Measurements from ENCODE around the gene EPB41L4B. TPM values are rescaled to one million over a fixed set of nuclear protein-coding genes. Genes with fewer than 3 reads are reported as not detected.

EPB41L4B gene
- total and polyA plus RNA-seq, 3 donors from 2014 or later = 10.9 to 14.5 (median 14.3) TPM

DNA sequence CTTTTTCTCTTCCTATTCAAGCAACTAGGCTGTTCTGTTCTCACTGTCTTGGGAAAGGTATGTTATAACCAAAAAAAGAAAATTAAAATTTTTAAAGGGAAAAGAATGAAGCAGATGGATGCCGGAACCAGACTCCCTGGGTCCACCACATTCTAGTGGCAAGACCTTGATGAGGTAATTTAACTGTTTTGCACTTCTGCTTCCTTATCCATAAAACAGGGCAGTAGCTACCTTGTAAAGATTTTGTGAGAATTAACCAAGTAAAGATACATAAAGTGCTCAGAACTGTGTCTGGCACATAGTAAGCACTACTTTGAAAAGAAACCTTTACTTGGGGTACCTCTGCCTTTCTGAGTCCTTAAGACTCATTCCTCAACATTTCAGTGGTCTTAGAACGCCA, 17.0 kb downstream of the EPB41L4B start:
- intact Hi-C loops (cut with DNase I; ENCODE audit: low total_unique reads) = no loop called here
- Histone ChIP-seq H3K27me3 (no peaks in the 10 kb centered on the region), H3K4me1 (no peaks in the 10 kb centered on the region), H3K27ac (no peak overlapping the region), H3K4me3 (no peak overlapping the region), H3K36me3 (ENCODE audit: low read depth, missing control alignments) (no peaks in the 10 kb centered on the region), H3K9me3 (no peaks in the 10 kb centered on the region)
- TF ChIP-seq, protein P1, sequence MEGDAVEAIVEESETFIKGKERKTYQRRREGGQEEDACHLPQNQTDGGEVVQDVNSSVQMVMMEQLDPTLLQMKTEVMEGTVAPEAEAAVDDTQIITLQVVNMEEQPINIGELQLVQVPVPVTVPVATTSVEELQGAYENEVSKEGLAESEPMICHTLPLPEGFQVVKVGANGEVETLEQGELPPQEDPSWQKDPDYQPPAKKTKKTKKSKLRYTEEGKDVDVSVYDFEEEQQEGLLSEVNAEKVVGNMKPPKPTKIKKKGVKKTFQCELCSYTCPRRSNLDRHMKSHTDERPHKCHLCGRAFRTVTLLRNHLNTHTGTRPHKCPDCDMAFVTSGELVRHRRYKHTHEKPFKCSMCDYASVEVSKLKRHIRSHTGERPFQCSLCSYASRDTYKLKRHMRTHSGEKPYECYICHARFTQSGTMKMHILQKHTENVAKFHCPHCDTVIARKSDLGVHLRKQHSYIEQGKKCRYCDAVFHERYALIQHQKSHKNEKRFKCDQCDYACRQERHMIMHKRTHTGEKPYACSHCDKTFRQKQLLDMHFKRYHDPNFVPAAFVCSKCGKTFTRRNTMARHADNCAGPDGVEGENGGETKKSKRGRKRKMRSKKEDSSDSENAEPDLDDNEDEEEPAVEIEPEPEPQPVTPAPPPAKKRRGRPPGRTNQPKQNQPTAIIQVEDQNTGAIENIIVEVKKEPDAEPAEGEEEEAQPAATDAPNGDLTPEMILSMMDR (IDR thresholded peaks at IDR 0.05) = no peak
- TF ChIP-seq POLR2A (IDR thresholded peaks at IDR 0.05) = no peak
- DNase-seq = no peak
- 86 to 90% methylated on average over 2 of the region's 2 CpGs for WGBS, 2 donors

DNA sequence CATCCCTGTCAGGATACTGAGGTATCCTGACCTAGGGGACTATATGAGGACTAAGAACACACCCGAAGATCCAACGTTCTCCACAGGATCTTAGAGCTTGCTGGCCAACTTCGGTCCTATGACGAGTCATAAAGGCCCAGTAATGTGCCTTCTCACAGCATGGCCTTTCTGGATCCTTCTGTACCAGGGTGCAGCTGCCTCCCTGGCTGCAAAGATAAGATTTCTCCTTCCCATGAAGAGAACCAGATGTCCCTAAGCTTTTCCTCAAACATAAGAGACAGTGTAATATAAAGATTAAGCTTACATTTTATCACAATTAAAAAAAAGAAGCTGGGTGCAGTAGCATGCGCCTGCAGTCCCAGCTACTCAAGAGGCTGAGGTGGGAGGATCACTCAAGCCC, 18.3 kb downstream of the EPB41L4B start:
- no peaks in the 10 kb centered on the region for H3K9me3 ChIP-seq
- no peaks in the 10 kb centered on the region for H3K36me3 ChIP-seq (ENCODE audit: low read depth, missing control alignments)
- H3K4me3 ChIP-seq = no peak overlapping the region
- TF ChIP-seq, protein P1 (IDR thresholded peaks at IDR 0.05) = no peak
- TF ChIP-seq POLR2A (IDR thresholded peaks at IDR 0.05) = no peak
- H3K4me1 ChIP-seq = no peaks in the 10 kb centered on the region
- 73 to 83% methylated on average over 5 of the region's 5 CpGs for WGBS, 2 donors
- DNase-seq = no peak
- no peak overlapping the region for H3K27ac ChIP-seq
- H3K27me3 ChIP-seq = no peaks in the 10 kb centered on the region
- intact Hi-C loops (cut with DNase I; ENCODE audit: low total_unique reads) = no loop called here

DNA sequence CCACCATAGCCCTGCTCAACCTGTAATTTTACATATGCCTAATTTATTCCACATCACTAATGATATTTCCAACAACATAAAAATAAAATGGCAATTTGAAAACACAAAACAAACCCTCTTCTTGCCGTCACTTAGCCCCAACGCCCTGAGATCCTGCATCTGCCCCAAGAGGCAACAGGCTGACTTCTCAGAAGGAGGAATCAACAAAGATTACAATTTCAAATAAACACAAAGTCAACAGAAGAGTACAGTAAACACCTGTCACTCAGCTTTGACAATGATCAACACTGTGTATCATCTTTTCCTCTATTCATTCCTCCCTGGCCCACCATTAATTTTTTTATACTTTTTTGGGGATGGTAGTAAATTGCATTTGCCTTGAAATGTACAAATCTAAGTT, 19.8 kb downstream of the EPB41L4B start:
- 94% methylated on average over 2 of the region's 2 CpGs for WGBS, 2 donors
- intact Hi-C loops (cut with DNase I; ENCODE audit: low total_unique reads) = no loop called here
- no peaks in the 10 kb centered on the region for H3K36me3 ChIP-seq (ENCODE audit: low read depth, missing control alignments)
- H3K4me3 ChIP-seq = no peak overlapping the region
- no peaks in the 10 kb centered on the region for H3K27me3 ChIP-seq
- no peaks in the 10 kb centered on the region for H3K9me3 ChIP-seq
- H3K4me1 ChIP-seq = no peaks in the 10 kb centered on the region
- no peak for DNase-seq
- TF ChIP-seq, protein P1 (IDR thresholded peaks at IDR 0.05) = no peak
- H3K27ac ChIP-seq = no peak overlapping the region

DNA sequence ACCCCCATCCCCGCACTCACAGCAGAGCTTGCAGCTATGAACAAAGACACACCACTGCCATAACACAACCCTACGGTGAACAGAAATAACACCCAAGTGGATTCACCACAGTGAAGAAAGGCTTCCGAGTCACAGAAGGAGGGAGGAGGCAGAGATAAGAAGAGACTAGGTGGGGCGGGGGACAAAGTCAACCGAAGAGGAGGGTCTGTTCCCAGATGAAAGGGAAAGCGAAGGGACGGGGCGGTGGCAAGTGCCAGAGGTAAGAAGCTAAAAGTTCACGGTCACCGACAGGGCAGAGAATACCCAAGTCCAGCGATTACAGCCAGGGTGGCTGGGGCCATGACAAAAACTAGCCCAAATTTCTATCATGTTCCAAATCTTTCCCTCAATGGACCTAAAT, 21.0 kb downstream of the EPB41L4B start:
- WGBS, 2 donors = 90 to 92% methylated on average over 10 to 11 of the region's 11 CpGs
- TF ChIP-seq, protein P1 (IDR thresholded peaks at IDR 0.05) = no peak
- TF ChIP-seq POLR2A (IDR thresholded peaks at IDR 0.05) = no peak
- no peak overlapping the region for H3K4me3 ChIP-seq
- H3K4me1 ChIP-seq = peaks cover 2% of the 10 kb centered on the region
- H3K9me3 ChIP-seq = no peaks in the 10 kb centered on the region
- H3K36me3 ChIP-seq (ENCODE audit: low read depth, missing control alignments) = no peaks in the 10 kb centered on the region
- no peaks in the 10 kb centered on the region for H3K27me3 ChIP-seq
- H3K27ac ChIP-seq = no peak overlapping the region
- intact Hi-C loops (cut with DNase I; ENCODE audit: low total_unique reads) = no loop called here
- no peak for DNase-seq

DNA sequence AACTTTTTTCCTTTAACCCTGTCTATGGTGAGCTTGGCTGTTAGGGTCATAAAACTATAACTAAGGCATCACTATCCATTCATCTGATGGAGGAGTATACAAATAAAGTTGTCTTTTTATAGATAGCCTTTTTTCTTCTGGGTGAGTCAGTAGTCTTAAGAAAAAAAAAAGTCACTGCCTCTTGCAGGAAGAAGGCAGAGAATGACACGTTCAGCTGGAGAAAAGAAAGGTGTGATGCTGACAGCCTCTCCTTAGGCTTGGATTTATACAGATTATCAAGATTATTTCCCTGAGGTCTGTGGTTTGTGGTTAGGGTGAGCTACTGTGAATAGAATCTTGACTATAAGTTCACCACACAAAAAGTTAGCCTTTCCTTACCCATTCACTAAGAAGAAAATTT, 23.0 kb downstream of the EPB41L4B start:
- Histone ChIP-seq H3K27ac (no peak overlapping the region), H3K9me3 (no peaks in the 10 kb centered on the region), H3K36me3 (ENCODE audit: low read depth, missing control alignments) (no peaks in the 10 kb centered on the region), H3K4me1 (peaks cover 2% of the 10 kb centered on the region), H3K4me3 (no peak overlapping the region), H3K27me3 (no peaks in the 10 kb centered on the region)
- TF ChIP-seq, protein P1 (IDR thresholded peaks at IDR 0.05) = no peak
- TF ChIP-seq POLR2A (IDR thresholded peaks at IDR 0.05) = no peak
- intact Hi-C loops (cut with DNase I; ENCODE audit: low total_unique reads) = no loop called here
- 54 to 56% methylated on average over 1 of the region's 1 CpG for WGBS, 2 donors
- no peak for DNase-seq
